Measurements from ENCODE around the gene OBP2A. TPM values are rescaled to one million over a fixed set of nuclear protein-coding genes. Genes with fewer than 3 reads are reported as not detected.

Gene OBP2A
- polyA plus RNA-seq, 3 donors = not detected

GRCh38 chr9:135588371-135588770 is 42.4 kb downstream of the OBP2A start:
- Histone ChIP-seq H3K27me3 (ENCODE audit: control insufficient read depth in 2 of 2, insufficient read depth in 2 of 2, low read length in 2 of 2) (no peaks in the 10 kb centered on the region), H4K20me1 (ENCODE audit: insufficient read depth, low read length) (no peaks in the 10 kb centered on the region)
- WGBS (ENCODE audit: insufficient coverage) = 90% methylated on average over 9 of the region's 9 CpGs

DNA sequence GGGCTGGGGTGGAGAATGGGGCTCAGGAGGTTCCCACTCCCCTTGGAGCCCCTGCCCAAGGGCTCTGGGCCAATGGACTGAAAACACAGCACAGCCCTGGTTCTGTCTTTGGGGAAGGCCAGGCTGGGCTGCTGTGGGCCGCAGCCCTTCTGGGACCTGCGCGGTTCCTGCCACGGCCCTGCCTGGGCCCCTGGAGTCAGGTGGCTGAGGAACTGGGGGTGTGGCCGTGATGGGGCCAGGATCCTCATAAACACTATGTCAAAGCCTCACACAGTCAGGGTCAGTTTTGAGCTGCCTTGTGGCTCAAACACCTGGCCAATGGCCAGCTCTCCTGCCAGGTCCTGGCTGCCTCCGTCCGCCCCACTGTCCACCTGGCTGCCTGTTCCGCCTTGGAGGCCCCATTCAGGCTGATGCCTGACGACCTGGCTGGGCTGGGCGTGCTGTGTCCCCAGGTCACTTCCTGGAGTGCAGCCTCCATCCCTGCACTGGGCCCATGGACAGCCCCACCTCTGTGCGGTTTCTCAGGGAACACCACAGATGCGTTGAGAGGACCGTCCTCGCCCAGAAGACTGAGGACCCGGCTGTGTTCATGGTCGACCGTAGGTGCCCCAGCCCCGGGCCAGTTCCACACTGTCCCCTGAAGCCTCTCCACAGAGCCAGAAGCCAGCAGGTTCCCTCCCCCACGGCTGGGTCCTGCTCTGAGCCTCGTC is 43.1 kb downstream of the OBP2A start:
- intact Hi-C loops (cut with micrococcal nuclease) = no loop called here
- Histone ChIP-seq H3K79me2 (ENCODE audit: insufficient read depth, low read length) (no peaks in the 10 kb centered on the region), H3K27ac (ENCODE audit: low read depth in 1 of 2, low read length in 2 of 2) (no peak overlapping the region), H3K36me3 (replicated peaks in 1 of 2; ENCODE audit: control insufficient read depth in 1 of 2, insufficient read depth in 2 of 2, low read length in 2 of 2) (no peaks in the 10 kb centered on the region), H2AFZ (ENCODE audit: insufficient read depth, low read depth, low read length, poor library complexity, severe bottlenecking) (no peak overlapping the region), H3K4me2 (replicated peaks; ENCODE audit: extremely low read depth, low read length, poor library complexity, severe bottlenecking) (no peak overlapping the region), H3K4me1 (ENCODE audit: control insufficient read depth in 1 of 2, insufficient read depth in 2 of 2, low read length in 2 of 2) (no peaks in the 10 kb centered on the region), H3K9ac (ENCODE audit: insufficient read depth, low read length, poor library complexity, severe bottlenecking) (no peak overlapping the region), H3K4me3 (replicated peaks in 1 of 3; ENCODE audit: low read depth in 2 of 3, low read length in 3 of 3) (no peak overlapping the region), H3K9me3 (replicated peaks in 1 of 2; ENCODE audit: control insufficient read depth in 1 of 2, insufficient read depth in 1 of 2, low read length in 2 of 2) (no peaks in the 10 kb centered on the region), H3K27me3 (ENCODE audit: control insufficient read depth in 2 of 2, insufficient read depth in 2 of 2, low read length in 2 of 2) (no peaks in the 10 kb centered on the region), H4K20me1 (ENCODE audit: insufficient read depth, low read length) (no peaks in the 10 kb centered on the region)
- Mint-ChIP-seq H3K27ac (no peak overlapping the region), H3K27me3 (ENCODE audit: low read depth in 3 of 3) (peaks cover 0 to 3% (median 2%) of the 10 kb centered on the region in 3 donors), H3K36me3 (no peaks in the 10 kb centered on the region), H3K9me3 (peaks cover 0 to 3% (median 0%) of the 10 kb centered on the region in 7 donors), H3K4me3 (no peak overlapping the region), H3K4me1 (no peaks in the 10 kb centered on the region)
- TF ChIP-seq CTCF (IDR thresholded peaks at IDR 0.05) = no peak
- DNase-seq = no peak
- WGBS (ENCODE audit: insufficient coverage) = 93% methylated on average over 20 of the region's 20 CpGs

More at GRCh38 chr9:135588371-135588770, 42.4 kb downstream of the OBP2A start:
- peaks cover 0 to 3% (median 0%) of the 10 kb centered on the region in 7 donors for H3K9me3 Mint-ChIP-seq
- Histone ChIP-seq H3K79me2 (ENCODE audit: insufficient read depth, low read length) (no peaks in the 10 kb centered on the region), H3K27ac (ENCODE audit: low read depth in 1 of 2, low read length in 2 of 2) (no peak overlapping the region), H3K4me2 (replicated peaks; ENCODE audit: extremely low read depth, low read length, poor library complexity, severe bottlenecking) (no peak overlapping the region), H3K4me3 (replicated peaks in 1 of 3; ENCODE audit: low read depth in 2 of 3, low read length in 3 of 3) (no peak overlapping the region), H2AFZ (ENCODE audit: insufficient read depth, low read depth, low read length, poor library complexity, severe bottlenecking) (no peak overlapping the region), H3K36me3 (replicated peaks in 1 of 2; ENCODE audit: control insufficient read depth in 1 of 2, insufficient read depth in 2 of 2, low read length in 2 of 2) (no peaks in the 10 kb centered on the region), H3K9me3 (replicated peaks in 1 of 2; ENCODE audit: control insufficient read depth in 1 of 2, insufficient read depth in 1 of 2, low read length in 2 of 2) (no peaks in the 10 kb centered on the region), H3K9ac (ENCODE audit: insufficient read depth, low read length, poor library complexity, severe bottlenecking) (no peak overlapping the region), H3K4me1 (ENCODE audit: control insufficient read depth in 1 of 2, insufficient read depth in 2 of 2, low read length in 2 of 2) (no peaks in the 10 kb centered on the region)
- no peak overlapping the region for H3K4me3 Mint-ChIP-seq
- no peak for TF ChIP-seq CTCF (IDR thresholded peaks at IDR 0.05)
- peaks cover 0 to 3% (median 2%) of the 10 kb centered on the region in 3 donors for H3K27me3 Mint-ChIP-seq (ENCODE audit: low read depth in 3 of 3)
- H3K27ac Mint-ChIP-seq = no peak overlapping the region
- intact Hi-C loops (cut with micrococcal nuclease) = no loop called here
- no peaks in the 10 kb centered on the region for H3K36me3 Mint-ChIP-seq
- no peaks in the 10 kb centered on the region for H3K4me1 Mint-ChIP-seq
- DNase-seq = no peak
